ENCODE results near the gene ALDH1L1. TPM values are rescaled to one million over a fixed set of nuclear protein-coding genes. Genes with fewer than 3 reads are reported as not detected.

ALDH1L1 gene
- not detected for total RNA-seq

DNA sequence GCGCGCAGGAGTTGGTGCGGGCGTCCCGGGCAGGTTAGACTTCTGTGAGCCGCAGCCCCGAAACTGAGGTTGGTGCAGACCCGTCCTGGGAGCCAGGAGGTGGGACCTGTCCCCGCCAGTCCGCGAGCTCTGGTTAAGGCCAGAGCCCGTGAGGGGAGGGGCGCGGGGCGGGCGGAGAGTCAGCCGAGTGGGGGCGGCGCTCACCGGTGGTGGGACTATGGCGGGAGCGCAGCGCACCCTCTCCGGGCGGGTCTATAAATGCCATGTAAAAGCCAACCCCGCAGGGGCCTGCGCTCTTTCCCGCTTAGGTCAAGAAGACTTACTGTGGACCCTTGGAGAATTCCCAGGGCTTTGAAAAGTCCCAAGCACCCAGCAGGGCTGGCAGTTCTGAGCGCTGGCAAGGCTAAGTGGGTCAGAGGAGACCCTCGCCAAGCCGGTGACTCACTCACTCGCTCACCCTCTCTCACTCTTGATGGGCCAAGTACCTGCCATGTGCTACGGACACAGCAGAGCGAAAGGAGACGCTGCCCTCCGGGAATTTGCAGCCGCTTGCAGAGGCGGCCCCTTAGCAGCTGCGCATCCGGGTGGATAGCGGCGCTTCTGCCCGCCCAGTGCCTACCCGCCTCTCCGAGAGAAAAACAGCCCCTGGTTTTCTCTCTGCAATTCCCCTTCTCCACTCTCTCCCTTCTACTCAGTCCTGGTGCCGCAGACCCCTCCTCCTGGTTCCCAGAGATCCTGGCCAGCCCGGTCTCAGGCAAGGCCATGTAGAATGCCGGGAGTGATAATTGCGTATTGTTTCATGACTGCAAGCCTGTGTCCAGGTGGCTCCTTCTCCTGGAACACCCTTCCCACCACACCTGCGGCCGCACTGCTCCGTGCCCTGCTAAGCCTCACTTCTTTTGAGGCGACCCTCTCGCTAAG is at the start of gene ALDH1L1:
ALDH1L1 (minus strand) TSS at position 110 of the 921 bp plus-strand sequence. CDS start 19,607 bp downstream, outside the sequence.
- Histone ChIP-seq H3K4me3 (ENCODE audit: low read length) (no peak within 1 kb of the TSS), H3K9me3 (ENCODE audit: low read depth, low read length) (no peaks in the 10 kb centered on the region), H3K27me3 (ENCODE audit: insufficient read depth, low read length) (peaks cover 34% of the 10 kb centered on the region), H3K4me1 (ENCODE audit: insufficient read depth, low read length) (no peaks in the 10 kb centered on the region)

DNA sequence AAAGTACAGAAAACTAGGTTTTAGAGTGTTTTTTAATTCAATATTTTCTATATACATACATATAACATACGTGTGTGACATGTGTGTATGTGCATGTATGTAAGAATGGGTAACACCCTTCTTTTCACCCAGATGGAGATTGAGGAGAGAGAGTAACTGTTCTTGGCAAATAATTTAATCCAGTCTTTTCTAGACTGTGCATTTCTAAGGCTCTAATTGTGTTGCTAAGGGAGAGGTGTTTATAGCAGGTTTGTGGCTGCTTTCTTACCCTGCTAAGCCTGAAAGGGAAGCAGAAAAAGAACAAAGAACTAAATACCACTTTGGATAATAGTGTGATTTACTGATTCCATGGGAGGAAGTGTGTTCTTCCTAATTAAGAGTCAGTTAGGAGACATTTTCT is 46.0 kb upstream of the ALDH1L1 start:
- H3K27me3 ChIP-seq (ENCODE audit: insufficient read depth, low read length) = peaks cover 8% of the 10 kb centered on the region
- no peaks in the 10 kb centered on the region for H3K4me1 ChIP-seq (ENCODE audit: insufficient read depth, low read length)
- no peak overlapping the region for H3K4me3 ChIP-seq (ENCODE audit: low read length)
- peaks cover 8% of the 10 kb centered on the region for H3K9me3 ChIP-seq (ENCODE audit: low read depth, low read length)

GRCh38 chr3:126216416-126216815 is 36.0 kb upstream of the ALDH1L1 start:
- Histone ChIP-seq H3K27me3 (ENCODE audit: insufficient read depth, low read length) (peaks cover 67% of the 10 kb centered on the region), H3K4me1 (ENCODE audit: insufficient read depth, low read length) (no peaks in the 10 kb centered on the region), H3K4me3 (ENCODE audit: low read length) (no peak overlapping the region), H3K9me3 (ENCODE audit: low read depth, low read length) (no peaks in the 10 kb centered on the region)

GRCh38 chr3:126213379-126214028 is 33.1 kb upstream of the ALDH1L1 start:
- Histone ChIP-seq H3K27me3 (ENCODE audit: insufficient read depth, low read length) (peaks cover 70% of the 10 kb centered on the region), H3K4me3 (ENCODE audit: low read length) (no peak overlapping the region), H3K9me3 (ENCODE audit: low read depth, low read length) (no peaks in the 10 kb centered on the region), H3K4me1 (ENCODE audit: insufficient read depth, low read length) (no peaks in the 10 kb centered on the region)

DNA sequence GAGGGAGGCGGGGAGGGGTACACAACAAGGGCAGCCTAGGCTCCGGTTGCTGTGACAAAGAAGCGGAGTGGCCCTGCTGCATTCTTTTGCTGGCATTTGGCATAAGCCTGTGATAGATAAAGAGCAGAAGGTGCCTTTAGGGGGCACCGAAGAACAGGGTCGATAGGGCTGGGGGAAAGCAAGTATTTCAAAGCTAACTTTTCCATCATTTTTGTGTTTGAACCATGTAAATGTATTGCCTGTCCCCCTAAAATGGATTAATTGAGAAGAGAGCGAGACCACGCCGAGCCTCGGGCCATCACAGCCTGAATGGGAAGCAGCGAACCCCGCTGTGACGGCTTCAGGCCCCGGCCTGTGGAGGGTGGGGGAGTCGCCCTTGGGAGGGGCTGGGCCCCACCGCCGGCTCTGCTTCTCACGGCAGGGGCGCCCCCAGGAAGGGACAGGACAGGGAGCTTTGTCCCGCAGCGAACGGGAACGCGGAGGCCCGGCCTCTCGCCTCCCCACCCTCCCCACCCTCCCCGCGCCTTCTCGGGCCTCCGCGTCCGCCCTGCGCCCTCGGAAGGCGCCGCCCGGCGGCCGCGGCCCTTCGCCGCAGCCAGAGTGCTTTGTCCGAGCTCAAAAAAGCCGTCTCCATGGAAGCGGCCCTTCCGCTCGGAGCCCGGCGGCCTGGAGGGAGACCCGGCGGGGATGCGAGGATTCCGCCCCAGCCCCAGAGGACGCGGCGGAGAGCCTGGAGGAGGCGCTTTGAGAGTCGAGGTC is 32.4 kb upstream of the ALDH1L1 start:
- Histone ChIP-seq H3K9me3 (ENCODE audit: low read depth, low read length) (no peaks in the 10 kb centered on the region), H3K4me3 (ENCODE audit: low read length) (no peak overlapping the region), H3K27me3 (ENCODE audit: insufficient read depth, low read length) (peaks cover 70% of the 10 kb centered on the region), H3K4me1 (ENCODE audit: insufficient read depth, low read length) (no peaks in the 10 kb centered on the region)

DNA sequence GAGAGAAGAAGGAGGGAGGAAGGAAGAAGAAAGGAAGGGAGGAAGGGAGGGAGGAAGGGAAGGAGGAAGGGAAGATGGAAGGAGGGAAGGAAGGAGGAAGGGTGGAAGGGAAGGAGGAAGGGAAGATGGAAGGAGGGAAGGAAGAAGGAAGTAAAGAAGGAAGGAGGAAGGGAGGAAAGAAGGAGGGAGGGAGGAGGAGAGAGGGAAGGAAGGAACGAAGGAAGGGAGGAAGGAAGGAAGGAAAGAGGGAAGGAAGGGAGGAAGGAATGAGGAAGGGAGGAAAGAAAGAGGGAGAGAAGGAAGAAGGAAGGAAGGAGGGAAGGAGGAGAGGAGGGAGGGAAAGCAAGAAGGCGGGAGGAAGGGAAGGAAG is 31.8 kb upstream of the ALDH1L1 start:
- H3K4me3 ChIP-seq (ENCODE audit: low read length) = no peak overlapping the region
- no peaks in the 10 kb centered on the region for H3K9me3 ChIP-seq (ENCODE audit: low read depth, low read length)
- no peaks in the 10 kb centered on the region for H3K4me1 ChIP-seq (ENCODE audit: insufficient read depth, low read length)
- peaks cover 69% of the 10 kb centered on the region for H3K27me3 ChIP-seq (ENCODE audit: insufficient read depth, low read length)

- Histone ChIP-seq H3K4me1 (ENCODE audit: insufficient read depth, low read length) (no peaks in the 10 kb centered on the region), H3K9me3 (ENCODE audit: low read depth, low read length) (no peaks in the 10 kb centered on the region), H3K4me3 (ENCODE audit: low read length) (no peak overlapping the region), H3K27me3 (ENCODE audit: insufficient read depth, low read length) (peaks cover 62% of the 10 kb centered on the region)
Observed at GRCh38 chr3:126211569-126211968, 31.2 kb upstream of the ALDH1L1 start.

DNA sequence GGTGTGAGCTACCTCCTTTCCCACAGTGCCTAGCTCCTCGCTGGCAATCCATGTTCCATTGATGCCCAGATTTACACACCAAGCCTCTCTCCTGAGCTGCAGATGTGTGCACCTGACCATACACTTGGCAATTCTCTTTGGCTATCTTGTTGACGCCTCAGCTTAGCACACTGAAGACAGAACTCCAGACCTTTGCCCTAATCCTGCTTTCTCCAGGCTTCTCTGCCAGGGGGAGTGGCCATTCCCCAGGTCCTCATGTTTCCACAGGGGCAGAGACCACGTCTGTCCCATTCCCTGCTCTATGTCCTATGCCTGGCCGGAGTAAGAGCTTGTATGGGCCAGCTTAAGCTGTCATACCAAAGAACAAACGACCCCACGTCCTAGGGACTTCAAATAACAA is 30.2 kb upstream of the ALDH1L1 start:
- no peaks in the 10 kb centered on the region for H3K4me1 ChIP-seq (ENCODE audit: insufficient read depth, low read length)
- no peak overlapping the region for H3K4me3 ChIP-seq (ENCODE audit: low read length)
- H3K9me3 ChIP-seq (ENCODE audit: low read depth, low read length) = no peaks in the 10 kb centered on the region
- peaks cover 54% of the 10 kb centered on the region for H3K27me3 ChIP-seq (ENCODE audit: insufficient read depth, low read length)

- H3K9me3 ChIP-seq (ENCODE audit: low read depth, low read length) = no peaks in the 10 kb centered on the region
- H3K27me3 ChIP-seq (ENCODE audit: insufficient read depth, low read length) = peaks cover 46% of the 10 kb centered on the region
- no peaks in the 10 kb centered on the region for H3K4me1 ChIP-seq (ENCODE audit: insufficient read depth, low read length)
- H3K4me3 ChIP-seq (ENCODE audit: low read length) = no peak overlapping the region
Observed at GRCh38 chr3:126209741-126210140, 29.4 kb upstream of the ALDH1L1 start.

- H3K27me3 ChIP-seq (ENCODE audit: insufficient read depth, low read length) = peaks cover 36% of the 10 kb centered on the region
- H3K4me1 ChIP-seq (ENCODE audit: insufficient read depth, low read length) = no peaks in the 10 kb centered on the region
- H3K4me3 ChIP-seq (ENCODE audit: low read length) = no peak overlapping the region
- no peaks in the 10 kb centered on the region for H3K9me3 ChIP-seq (ENCODE audit: low read depth, low read length)
Observed at GRCh38 chr3:126208606-126209256, 28.3 kb upstream of the ALDH1L1 start.

DNA sequence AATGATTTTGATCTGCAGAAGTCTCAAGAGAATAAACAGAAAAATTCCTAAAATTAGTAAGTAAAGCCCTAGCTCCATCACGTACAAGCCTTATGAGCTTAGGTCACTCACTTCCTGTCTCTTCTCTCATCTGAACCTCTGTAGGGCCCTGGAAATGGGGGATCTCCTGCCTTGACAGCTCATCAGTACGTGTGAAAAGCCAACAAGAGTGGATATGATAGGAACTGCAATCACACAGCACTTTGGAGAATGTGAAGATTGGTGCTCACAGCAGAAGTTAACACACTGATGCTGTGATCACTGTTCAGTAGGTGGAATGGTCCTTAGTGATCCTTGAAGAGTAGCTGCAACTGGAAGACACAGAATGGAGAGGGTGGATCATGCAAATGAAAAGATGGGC is 27.8 kb upstream of the ALDH1L1 start:
- no peaks in the 10 kb centered on the region for H3K4me1 ChIP-seq (ENCODE audit: insufficient read depth, low read length)
- H3K27me3 ChIP-seq (ENCODE audit: insufficient read depth, low read length) = peaks cover 31% of the 10 kb centered on the region
- H3K4me3 ChIP-seq (ENCODE audit: low read length) = no peak overlapping the region
- no peaks in the 10 kb centered on the region for H3K9me3 ChIP-seq (ENCODE audit: low read depth, low read length)

- Histone ChIP-seq H3K27me3 (ENCODE audit: insufficient read depth, low read length) (peaks cover 22% of the 10 kb centered on the region), H3K4me3 (ENCODE audit: low read length) (no peak overlapping the region), H3K9me3 (ENCODE audit: low read depth, low read length) (no peaks in the 10 kb centered on the region), H3K4me1 (ENCODE audit: insufficient read depth, low read length) (no peaks in the 10 kb centered on the region)
Observed at GRCh38 chr3:126207166-126207565, 26.8 kb upstream of the ALDH1L1 start.

GRCh38 chr3:126205717-126206655 is 25.6 kb upstream of the ALDH1L1 start:
- Histone ChIP-seq H3K4me1 (ENCODE audit: insufficient read depth, low read length) (no peaks in the 10 kb centered on the region), H3K4me3 (ENCODE audit: low read length) (no peak overlapping the region), H3K9me3 (ENCODE audit: low read depth, low read length) (no peaks in the 10 kb centered on the region), H3K27me3 (ENCODE audit: insufficient read depth, low read length) (peaks cover 11% of the 10 kb centered on the region)

DNA sequence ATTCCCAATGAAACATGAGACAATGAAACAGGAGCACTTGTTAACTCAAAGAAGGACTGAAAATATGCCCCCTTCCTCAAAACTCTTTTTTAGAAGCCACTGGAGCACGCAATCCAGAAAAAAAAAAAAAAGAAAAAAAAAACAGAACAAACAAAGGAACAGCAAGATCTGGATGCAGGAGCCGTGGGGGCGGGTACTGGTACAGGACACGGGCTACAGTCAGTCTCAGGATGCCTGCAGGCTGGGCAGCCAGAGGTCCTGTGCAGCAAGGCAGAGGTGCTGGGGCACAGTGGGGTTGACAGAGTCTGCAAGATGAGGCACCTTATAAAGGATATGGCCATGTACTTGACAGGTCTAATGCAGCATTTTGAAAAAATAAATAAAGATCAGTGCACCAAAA is 22.3 kb upstream of the ALDH1L1 start:
- Histone ChIP-seq H3K9me3 (ENCODE audit: low read depth, low read length) (no peaks in the 10 kb centered on the region), H3K27me3 (ENCODE audit: insufficient read depth, low read length) (no peaks in the 10 kb centered on the region), H3K4me3 (ENCODE audit: low read length) (no peak overlapping the region), H3K4me1 (ENCODE audit: insufficient read depth, low read length) (no peaks in the 10 kb centered on the region)
